GM12878 (cell line): ENCODE measurements around the gene EPHA2. TPM values are rescaled to one million over a fixed set of nuclear protein-coding genes. Genes with fewer than 3 reads are reported as not detected.

Experiments
- ATAC-seq: fragments of 200-7000 bp; cut with Tn5 transposase; 3 replicates; pipeline ENCODE4 v1.9.1; 2020; ENCODE audit warnings: mild to moderate bottlenecking, moderate library complexity
- BruUV-seq: library from RNA; stranded (reverse); fragments of 400-500 nt; replicated peaks from 2 replicates; lab custom pipeline; 2021; lab: Mats Ljungman, UMichigan
- CTCF ChIA-PET: fragments of 300-600 bp; sonication (Branson Sonifier 250); formaldehyde crosslinking; extraction: SDS; loops from one replicate; lab custom pipeline; 2021; ENCODE audit warnings: inconsistent platforms; lab: Yijun Ruan, JAX
- POLR2A ChIA-PET: fragments of 350-600 bp; formaldehyde crosslinking; extraction: SDS; loops from one replicate; lab custom pipeline; 2021; ENCODE audit warnings: inconsistent platforms; lab: Charles Lee
- RAD21 ChIA-PET: fragments of 300-600 bp; sonication (Branson Sonifier 250); formaldehyde crosslinking; loops from one replicate; lab custom pipeline; 2023; ENCODE audit warnings: antibody characterized with exemption; ENCODE audit not compliant: unreplicated experiment; lab: Charles Lee
- SMC1A ChIA-PET: fragments of 300-600 bp; sonication (Branson Sonifier 250); formaldehyde crosslinking; loops from one replicate; lab custom pipeline; 2023; ENCODE audit not compliant: unreplicated experiment, uncharacterized antibody; lab: Charles Lee
- DNase-seq: peaks from one replicate; pipeline ENCODE4 v3.0.0-alpha.2; 2011; ENCODE audit warnings: low read depth, low spot score
- FAIRE-seq: peaks from 3 replicates; lab custom pipeline; 2011; peaks lifted over from hg19 to GRCh38; lab: Jason Lieb, UNC
- H2AFZ ChIP-seq: 2 replicates; pipeline ENCODE4 v1.6.0; 2011; ENCODE audit warnings: low read depth, low read length, control low read depth; ENCODE audit not compliant: control insufficient read depth
- H3K27ac ChIP-seq: 2 replicates; pipeline ENCODE4 v1.5.1; 2011; ENCODE audit warnings: control low read depth; ENCODE audit not compliant: control insufficient read depth, insufficient read depth
- H3K27me3 ChIP-seq, 2 experiments: replicated peaks in 1 of 2; 2 replicates each; pipeline versions ENCODE4 v1.6.0 to v1.6.1; 2011; ENCODE audit warnings: low read length in 1 of 2; ENCODE audit not compliant: control insufficient read depth in 2 of 2, insufficient read depth in 2 of 2
- H3K36me3 ChIP-seq, 2 experiments: 2 replicates each; pipeline ENCODE4 v1.5.1; 2011; ENCODE audit warnings: low read length in 1 of 2; ENCODE audit not compliant: control insufficient read depth in 2 of 2, insufficient read depth in 2 of 2
- H3K4me1 ChIP-seq: 2 replicates; pipeline ENCODE4 v1.6.1; 2011; ENCODE audit warnings: mild to moderate bottlenecking, low read length, moderate library complexity, mixed read lengths; ENCODE audit not compliant: control insufficient read depth, insufficient read depth
- H3K4me2 ChIP-seq: 2 replicates; pipeline ENCODE4 v1.6.0; 2011; ENCODE audit warnings: control low read depth; ENCODE audit not compliant: control insufficient read depth, insufficient read depth
- H3K4me3 ChIP-seq: fragments of 200-600 bp; sonication (generic); 2 replicates; pipeline ENCODE4 v1.5.1; 2016
- H3K79me2 ChIP-seq: 2 replicates; pipeline ENCODE4 v1.6.0; 2011; ENCODE audit warnings: low read length; ENCODE audit not compliant: control insufficient read depth, insufficient read depth
- H3K9ac ChIP-seq: 2 replicates; pipeline ENCODE4 v1.8.0; 2011; ENCODE audit warnings: low read length, control low read depth, mixed read lengths; ENCODE audit not compliant: control insufficient read depth, insufficient read depth
- H3K9me3 ChIP-seq: replicated peaks from 3 replicates; pipeline ENCODE4 v1.5.1; 2011; ENCODE audit warnings: mild to moderate bottlenecking, low read length; ENCODE audit not compliant: control insufficient read depth, insufficient read depth
- H4K20me1 ChIP-seq: 2 replicates; pipeline ENCODE4 v1.6.0; 2011; ENCODE audit not compliant: control insufficient read depth, insufficient read depth
- BMI1 ChIP-seq: fragments of 450-650 bp; IDR thresholded peaks from 2 replicates; pipeline ENCODE4 v1.6.1; 2016; ENCODE audit warnings: mild to moderate bottlenecking, moderate library complexity, borderline replicate concordance
- EED ChIP-seq: sonication (generic); IDR thresholded peaks from 2 replicates; pipeline ENCODE4 v1.6.1; 2016; ENCODE audit warnings: antibody characterized with exemption, low read depth
- ELK1 ChIP-seq: IDR thresholded peaks from 2 replicates; pipeline ENCODE4 v1.6.1; 2012; ENCODE audit warnings: low read depth, low read length, improper control_type of control experiment
- EP300 ChIP-seq, 2 experiments: fragments of 150-350 bp in 1 of 2; IDR thresholded peaks; 2 replicates each; pipeline ENCODE4 v1.6.1; 2011 to 2012; ENCODE audit warnings: low read depth in 2 of 2, low read length in 2 of 2, borderline replicate concordance in 1 of 2, improper control_type of control experiment in 1 of 2, inconsistent platforms in 1 of 2; ENCODE audit not compliant: control insufficient read depth in 1 of 2
- HSF1 ChIP-seq: fragments of 150-350 bp; IDR thresholded peaks from 2 replicates; pipeline ENCODE4 v1.6.1; 2014; ENCODE audit warnings: mild to moderate bottlenecking, low read depth, low read length
- KDM1A ChIP-seq: fragments of 200-600 bp; sonication (generic); IDR thresholded peaks from 2 replicates; pipeline ENCODE4 v1.6.1; 2016; ENCODE audit warnings: borderline replicate concordance
- MTA3 ChIP-seq: IDR thresholded peaks from 2 replicates; pipeline ENCODE4 v1.6.1; 2012; ENCODE audit warnings: low read length, inconsistent platforms, borderline replicate concordance
- NRF1 ChIP-seq: conservative IDR thresholded peaks from 2 replicates; pipeline ENCODE4 v1.6.1; 2011; ENCODE audit warnings: mild to moderate bottlenecking, low read depth, low read length, improper control_type of control experiment
- POLR2A ChIP-seq: IDR thresholded peaks from 2 replicates; pipeline ENCODE4 v1.6.1; 2011; ENCODE audit warnings: low read depth, mild to moderate bottlenecking, low read length
- POLR2AphosphoS2 ChIP-seq: IDR thresholded peaks from 2 replicates; pipeline ENCODE4 v1.6.1; 2011; ENCODE audit warnings: low read depth, mild to moderate bottlenecking, low read length, improper control_type of control experiment, moderate library complexity
- RUNX3 ChIP-seq: IDR thresholded peaks from 2 replicates; pipeline ENCODE4 v1.6.1; 2012; ENCODE audit warnings: low read length, inconsistent platforms
- TCF3 ChIP-seq: IDR thresholded peaks from 2 replicates; pipeline ENCODE4 v1.6.1; 2012; ENCODE audit warnings: low read depth, mild to moderate bottlenecking, low read length, borderline replicate concordance; ENCODE audit not compliant: insufficient read depth
- ZZZ3 ChIP-seq: IDR thresholded peaks from 2 replicates; pipeline ENCODE4 v1.6.1; 2011; ENCODE audit warnings: low read depth; ENCODE audit not compliant: control insufficient read depth, insufficient read length
- WGBS: methylation state at CpG from one replicate; pipeline ENCODE4 v1.1.6; 2016; ENCODE audit warnings: low lambda C conversion rate; ENCODE audit not compliant: insufficient replicate concordance, insufficient coverage; ENCODE audit errors: missing lambda C conversion rate; 5-methylcytosine and 5-hydroxymethylcytosine counted together
- in situ Hi-C: fragments of 300-500 bp; cut with MboI; formaldehyde crosslinking; loops from 9 replicates; pipeline ENCODE4 v1.14.3; 2018; ENCODE audit warnings: mixed read lengths
- intact Hi-C: fragments of 100-400 bp; cut with micrococcal nuclease; formaldehyde crosslinking; loops from one replicate; pipeline ENCODE4 v1.14.2; 2022; ENCODE audit not compliant: unreplicated experiment
- polyA plus RNA-seq, 11 experiments: library from polyadenylated mRNA; depleted of rRNA in 4 of 11; unstranded in 6 of 11; stranded (reverse) in 5 of 11; fragments of >200 nt; fragmentation: Nextera tagmentation in 4 of 11; fragmentation: Illumina TruSeq in 1 of 11; extraction: Ambion mirVana in 4 of 11; extraction: Trizol in 1 of 11; gene quantifications; 1 replicate in 1 of 11; 2 replicates in 10 of 11; pipeline versions ENCODE4 v1.2.1 to v1.2.3, GENCODE V29; 2011 to 2016; ENCODE audit warnings: inconsistent platforms in 2 of 11, missing spikeins in 2 of 11, low read depth in 1 of 11
- total RNA-seq, 4 experiments: library from RNA; depleted of rRNA in 3 of 4; stranded (reverse); fragments of >200 nt in 3 of 4; fragmentation: Illumina TruSeq in 1 of 4; extraction: Trizol in 1 of 4; gene quantifications; 2 replicates each; pipeline versions ENCODE4 v1.2.1 to v1.2.3, GENCODE V29; 2013 to 2021

The EPHA2 gene
- total and polyA plus RNA-seq, 10 of the 15 experiments (the other 5 are each of a cell fraction or from before 2014, with no cell fraction given), result 0.04 to 0.51 (median 0.23) TPM; not detected in 2

GRCh38 chr1:16120940-16121410, 34.9 kb downstream of the EPHA2 start:
- H3K9ac ChIP-seq, result no peak overlapping the region
- DNase-seq (no peak), ATAC-seq (no peak), FAIRE-seq (no peak)
- in situ Hi-C loops (no loop called here), intact Hi-C loops (no loop called here)
- no peaks in the 10 kb centered on the region; a peak in 1 of 4 replicates for H3K27me3 ChIP-seq
- H3K4me2 ChIP-seq, result no peak overlapping the region
- RAD21 ChIA-PET, result no interaction called here
- H3K79me2 ChIP-seq, result no peaks in the 10 kb centered on the region
- no TSS peak for BruUV-seq
- TF ChIP-seq TCF3, result no peak
- TF ChIP-seq ZZZ3, result no peak
- no peak for TF ChIP-seq RUNX3
- no peak for TF ChIP-seq POLR2AphosphoS2
- TF ChIP-seq EP300 (IDR thresholded peaks at IDR 0.05; ENCODE audit: borderline replicate concordance in 1 of 2, control insufficient read depth in 1 of 2, low read depth in 2 of 2, low read length in 2 of 2), result no peak
- TF ChIP-seq ELK1, result no peak
- TF ChIP-seq POLR2A, result no peak
- TF ChIP-seq HSF1, result no peak
- TF ChIP-seq KDM1A, result no peak
- no peak for TF ChIP-seq MTA3
- TF ChIP-seq EED, result no peak
- TF ChIP-seq BMI1, result no peak
- no peak for TF ChIP-seq NRF1
- WGBS, result 35% methylated on average over 4 of the region's 4 CpGs
- no peaks in the 10 kb centered on the region for H4K20me1 ChIP-seq
- H3K27ac ChIP-seq, result no peak overlapping the region
- CTCF ChIA-PET, result interaction anchor here (0.7 to 1.3 kb wide), 3 partner anchors 38 to 120 kb away, joined by 3 read pairs; no protein-coding TSS in a partner anchor
- H3K9me3 ChIP-seq, result no peaks in the 10 kb centered on the region
- H3K36me3 ChIP-seq, result no peaks in the 10 kb centered on the region
- H3K4me3 ChIP-seq, result no peak overlapping the region
- SMC1A ChIA-PET, result interaction anchor here (0.6 kb wide), 1 partner anchor 24 kb away, joined by 3 read pairs; no protein-coding TSS in a partner anchor
- H2AFZ ChIP-seq, result no peak overlapping the region
- H3K4me1 ChIP-seq, result no peaks in the 10 kb centered on the region; the same call in 1 of the 2 replicates
- POLR2A ChIA-PET, result no interaction called here
